OCI-LY3 (cell line): ENCODE data around the gene EFCAB11.

Source experiments
- H2AFZ ChIP-seq: fragments of 200-600, 300-600 bp; shearing (Covaris generic); 2 replicates; pipeline ENCODE4 v1.6.0; 2014; ENCODE audit warnings: antibody characterized with exemption, low read depth, low read length
- H3K27ac ChIP-seq: fragments of 200-600, 300-600 bp; sonication (generic); 2 replicates; pipeline ENCODE4 v1.5.1; 2014; ENCODE audit warnings: mild to moderate bottlenecking, low read length, moderate library complexity, mixed read lengths
- H3K27me3 ChIP-seq: fragments of 200-600, 300-600 bp; sonication (generic); 2 replicates; pipeline ENCODE4 v1.6.1; 2014; ENCODE audit warnings: low read depth, low read length, mixed read lengths
- H3K36me3 ChIP-seq: fragments of 200-600, 300-600 bp; sonication (generic); replicated peaks from 2 replicates; pipeline ENCODE3; 2014; ENCODE audit warnings: low read depth, low read length, mixed read lengths
- H3K4me1 ChIP-seq: fragments of 300-600, 200-600 bp; sonication (generic); 2 replicates; pipeline ENCODE4 v1.6.1; 2014; ENCODE audit warnings: low read length, mixed read lengths
- H3K4me2 ChIP-seq: fragments of 200-600, 300-600 bp; sonication (generic); 2 replicates; pipeline ENCODE4 v1.6.1; 2014; ENCODE audit warnings: low read length, mixed read lengths
- H3K4me3 ChIP-seq: fragments of 300-600, 200-600 bp; sonication (generic); 2 replicates; pipeline ENCODE4 v1.5.1; 2014; ENCODE audit warnings: antibody characterized with exemption, mild to moderate bottlenecking, low read length, moderate library complexity
- H3K79me2 ChIP-seq: fragments of 300-600, 200-600 bp; shearing (Covaris generic); 2 replicates; pipeline ENCODE4 v1.6.1; 2014; ENCODE audit warnings: mild to moderate bottlenecking, low read length, mixed read lengths
- H3K9ac ChIP-seq: fragments of 300-600, 200-600 bp; shearing (Covaris generic); 2 replicates; pipeline ENCODE4 v1.6.0; 2014; ENCODE audit warnings: mild to moderate bottlenecking, low read length, moderate library complexity
- H3K9me3 ChIP-seq: fragments of 200-600, 300-600 bp; shearing (Covaris generic); 2 replicates; pipeline ENCODE4 v1.6.1; 2014; ENCODE audit warnings: low read length, mixed read lengths; ENCODE audit not compliant: insufficient read depth
- H4K20me1 ChIP-seq: fragments of 200-600, 300-600 bp; sonication (generic); 2 replicates; pipeline ENCODE4 v1.6.1; 2016; ENCODE audit warnings: low read length, mixed read lengths; ENCODE audit not compliant: insufficient read depth
- EZH2phosphoT487 ChIP-seq: fragments of 200-600 bp; shearing (Covaris generic); IDR thresholded peaks from 2 replicates; pipeline ENCODE4 v1.6.1; 2018; ENCODE audit warnings: antibody characterized with exemption, mixed run types, low read depth
- TF ChIP-seq, protein P1 (sequence below): fragments of 200-600, 300-600 bp; sonication (generic); IDR thresholded peaks from 2 replicates; pipeline ENCODE4 v1.5.1; 2014; ENCODE audit warnings: antibody characterized with exemption, low read length, low read depth

The EFCAB11 gene

DNA sequence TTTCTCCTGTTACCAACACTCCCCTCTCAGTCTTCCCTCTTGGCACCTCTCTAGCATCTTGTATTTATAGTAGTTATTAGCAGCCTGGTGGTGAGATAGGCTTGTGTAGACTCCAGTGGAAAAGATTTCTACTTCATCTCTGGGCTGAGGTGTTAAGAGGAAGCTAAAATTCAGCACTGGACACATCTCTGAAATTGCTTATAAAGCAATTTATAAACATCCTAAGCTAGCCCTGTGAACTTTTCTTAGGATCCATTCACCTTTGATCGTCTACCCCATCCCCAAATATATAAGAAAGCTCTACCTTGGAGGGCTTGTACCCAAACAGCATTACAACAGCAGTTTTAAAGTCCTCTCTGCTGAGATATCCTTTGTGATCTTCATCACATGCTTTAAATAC, 928 bp downstream of the EFCAB11 start:
- Histone ChIP-seq H3K4me1 (peaks cover 14% of the 10 kb centered on the region), H4K20me1 (no peaks in the 10 kb centered on the region), H3K27me3 (no peaks in the 10 kb centered on the region), H3K27ac (no peak overlapping the region), H3K79me2 (peaks cover 28% of the 10 kb centered on the region), H3K9ac (peak overlapping the region; percentile 66), H3K4me3 (peak overlapping the region; percentile 91), H3K36me3 (peaks cover 32% of the 10 kb centered on the region), H2AFZ (no peak overlapping the region), H3K9me3 (no peaks in the 10 kb centered on the region), H3K4me2 (peak overlapping the region; percentile 81)
- no peak for TF ChIP-seq EZH2phosphoT487
- TF ChIP-seq, protein P1, sequence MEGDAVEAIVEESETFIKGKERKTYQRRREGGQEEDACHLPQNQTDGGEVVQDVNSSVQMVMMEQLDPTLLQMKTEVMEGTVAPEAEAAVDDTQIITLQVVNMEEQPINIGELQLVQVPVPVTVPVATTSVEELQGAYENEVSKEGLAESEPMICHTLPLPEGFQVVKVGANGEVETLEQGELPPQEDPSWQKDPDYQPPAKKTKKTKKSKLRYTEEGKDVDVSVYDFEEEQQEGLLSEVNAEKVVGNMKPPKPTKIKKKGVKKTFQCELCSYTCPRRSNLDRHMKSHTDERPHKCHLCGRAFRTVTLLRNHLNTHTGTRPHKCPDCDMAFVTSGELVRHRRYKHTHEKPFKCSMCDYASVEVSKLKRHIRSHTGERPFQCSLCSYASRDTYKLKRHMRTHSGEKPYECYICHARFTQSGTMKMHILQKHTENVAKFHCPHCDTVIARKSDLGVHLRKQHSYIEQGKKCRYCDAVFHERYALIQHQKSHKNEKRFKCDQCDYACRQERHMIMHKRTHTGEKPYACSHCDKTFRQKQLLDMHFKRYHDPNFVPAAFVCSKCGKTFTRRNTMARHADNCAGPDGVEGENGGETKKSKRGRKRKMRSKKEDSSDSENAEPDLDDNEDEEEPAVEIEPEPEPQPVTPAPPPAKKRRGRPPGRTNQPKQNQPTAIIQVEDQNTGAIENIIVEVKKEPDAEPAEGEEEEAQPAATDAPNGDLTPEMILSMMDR, result no peak

DNA sequence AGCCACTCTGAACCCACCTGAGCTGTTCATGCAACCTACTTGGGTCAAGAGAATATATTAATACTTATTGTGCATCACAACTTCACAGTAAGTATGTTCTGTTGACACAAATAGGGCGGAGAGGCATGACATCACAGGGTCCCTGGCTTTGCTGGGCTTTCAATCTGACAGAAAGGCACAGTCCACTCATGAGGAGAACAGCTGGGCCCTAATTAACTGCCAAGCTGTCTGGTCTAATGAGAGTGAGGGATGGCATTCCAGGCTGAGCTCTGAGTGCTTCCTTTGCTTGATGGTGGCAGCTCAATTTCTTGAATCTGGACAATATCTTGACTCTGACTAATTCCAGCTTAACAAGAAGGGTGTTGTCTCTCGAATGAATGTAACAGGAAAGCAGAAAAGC, 2.0 kb downstream of the EFCAB11 start:
- Histone ChIP-seq H3K4me3 (no peak overlapping the region), H3K4me1 (peaks cover 14% of the 10 kb centered on the region), H3K27me3 (no peaks in the 10 kb centered on the region), H3K27ac (no peak overlapping the region), H3K36me3 (peaks cover 21% of the 10 kb centered on the region), H2AFZ (no peak overlapping the region), H3K9ac (no peak overlapping the region), H4K20me1 (no peaks in the 10 kb centered on the region), H3K4me2 (no peak overlapping the region), H3K9me3 (no peaks in the 10 kb centered on the region), H3K79me2 (peaks cover 18% of the 10 kb centered on the region)
- TF ChIP-seq, protein P1, result no peak
- no peak for TF ChIP-seq EZH2phosphoT487

DNA sequence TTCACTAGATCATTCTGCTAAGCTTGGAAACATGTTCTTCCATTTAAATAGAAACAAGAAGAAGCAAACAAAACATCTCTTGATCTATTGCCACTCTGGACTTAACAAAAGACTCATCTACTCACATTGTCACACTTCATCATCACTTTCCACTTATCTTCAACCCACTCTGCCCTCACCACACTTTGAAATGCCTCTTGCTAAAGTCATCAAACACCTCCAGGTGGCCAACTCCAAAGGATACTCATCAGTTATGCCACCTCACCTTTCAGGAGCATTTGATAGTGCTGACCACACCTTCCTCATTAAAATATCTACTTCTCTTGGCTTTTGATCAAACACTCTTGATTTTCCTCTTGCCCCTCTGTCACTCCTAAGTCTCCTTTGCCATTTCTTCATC, 7.2 kb downstream of the EFCAB11 start:
- Histone ChIP-seq H4K20me1 (no peaks in the 10 kb centered on the region), H2AFZ (no peak overlapping the region), H3K4me3 (no peak overlapping the region), H3K79me2 (no peaks in the 10 kb centered on the region), H3K4me2 (no peak overlapping the region), H3K27me3 (no peaks in the 10 kb centered on the region), H3K9me3 (no peaks in the 10 kb centered on the region), H3K4me1 (no peaks in the 10 kb centered on the region), H3K9ac (no peak overlapping the region), H3K27ac (no peak overlapping the region), H3K36me3 (peaks cover 13% of the 10 kb centered on the region)
- TF ChIP-seq, protein P1, result no peak
- TF ChIP-seq EZH2phosphoT487, result no peak

DNA sequence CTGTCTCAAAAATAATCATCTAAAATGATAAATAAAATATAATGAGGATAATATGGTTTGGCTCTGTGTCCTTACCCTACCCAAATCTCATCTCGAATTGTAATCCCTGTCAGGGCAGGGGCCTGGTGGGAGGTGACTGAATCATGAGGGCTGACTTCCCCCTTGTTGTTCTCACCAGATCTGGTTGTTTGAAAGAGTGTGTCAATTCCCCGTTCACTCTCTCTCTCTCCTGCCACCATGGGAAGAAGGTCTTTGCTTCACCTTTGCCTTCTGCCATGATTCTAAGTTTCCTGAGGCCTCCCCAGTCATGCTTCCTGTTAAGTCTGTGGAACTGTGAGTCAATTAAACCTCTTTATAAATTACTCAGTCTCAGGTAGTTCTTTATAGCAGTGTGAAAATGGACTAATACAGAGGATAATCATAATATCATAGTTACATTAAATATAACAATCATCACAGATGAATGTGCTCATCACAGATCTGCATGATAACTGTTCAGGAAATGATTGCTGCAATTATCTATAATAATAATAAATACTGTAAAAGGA, 12.6 kb downstream of the EFCAB11 start:
- H4K20me1 ChIP-seq, result no peaks in the 10 kb centered on the region
- no peak overlapping the region for H3K27ac ChIP-seq
- no peaks in the 10 kb centered on the region for H3K79me2 ChIP-seq
- H3K4me3 ChIP-seq, result no peak overlapping the region
- H3K4me1 ChIP-seq, result no peaks in the 10 kb centered on the region
- H3K9ac ChIP-seq, result no peak overlapping the region
- H3K36me3 ChIP-seq, result no peaks in the 10 kb centered on the region
- TF ChIP-seq EZH2phosphoT487, result no peak
- no peak overlapping the region for H2AFZ ChIP-seq
- H3K4me2 ChIP-seq, result no peak overlapping the region
- H3K9me3 ChIP-seq, result no peaks in the 10 kb centered on the region
- no peaks in the 10 kb centered on the region for H3K27me3 ChIP-seq
